Measurements from ENCODE around the gene PPFIA4.

DNA sequence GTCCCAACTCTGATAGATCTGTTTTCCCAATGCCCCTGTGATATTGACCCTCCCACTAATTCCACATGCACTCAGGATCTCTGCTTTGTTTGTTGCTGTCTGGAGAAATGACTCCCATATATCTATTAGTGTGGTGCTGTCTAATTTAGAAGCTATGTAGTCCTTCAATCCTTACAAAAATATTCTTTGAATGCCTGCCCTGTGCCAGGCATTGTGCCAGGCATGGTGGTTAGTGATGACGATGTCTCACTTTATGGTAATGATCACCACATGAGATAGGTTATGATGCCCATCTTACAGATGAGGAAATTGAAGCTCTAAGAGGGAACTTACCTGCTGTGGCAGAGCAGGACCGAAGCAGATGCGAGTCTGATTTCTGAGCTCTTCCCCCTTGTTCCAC is 46.6 kb downstream of the PPFIA4 start:
- TF ChIP-seq, protein P1, sequence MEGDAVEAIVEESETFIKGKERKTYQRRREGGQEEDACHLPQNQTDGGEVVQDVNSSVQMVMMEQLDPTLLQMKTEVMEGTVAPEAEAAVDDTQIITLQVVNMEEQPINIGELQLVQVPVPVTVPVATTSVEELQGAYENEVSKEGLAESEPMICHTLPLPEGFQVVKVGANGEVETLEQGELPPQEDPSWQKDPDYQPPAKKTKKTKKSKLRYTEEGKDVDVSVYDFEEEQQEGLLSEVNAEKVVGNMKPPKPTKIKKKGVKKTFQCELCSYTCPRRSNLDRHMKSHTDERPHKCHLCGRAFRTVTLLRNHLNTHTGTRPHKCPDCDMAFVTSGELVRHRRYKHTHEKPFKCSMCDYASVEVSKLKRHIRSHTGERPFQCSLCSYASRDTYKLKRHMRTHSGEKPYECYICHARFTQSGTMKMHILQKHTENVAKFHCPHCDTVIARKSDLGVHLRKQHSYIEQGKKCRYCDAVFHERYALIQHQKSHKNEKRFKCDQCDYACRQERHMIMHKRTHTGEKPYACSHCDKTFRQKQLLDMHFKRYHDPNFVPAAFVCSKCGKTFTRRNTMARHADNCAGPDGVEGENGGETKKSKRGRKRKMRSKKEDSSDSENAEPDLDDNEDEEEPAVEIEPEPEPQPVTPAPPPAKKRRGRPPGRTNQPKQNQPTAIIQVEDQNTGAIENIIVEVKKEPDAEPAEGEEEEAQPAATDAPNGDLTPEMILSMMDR (IDR thresholded peaks at IDR 0.05), result no peak
- no peak for TF ChIP-seq JUN (CRISPR knock-in tag; IDR thresholded peaks at IDR 0.05)
- no peak for TF ChIP-seq GRHL2 (CRISPR knock-in tag; IDR thresholded peaks at IDR 0.05; ENCODE audit: insufficient replicate concordance, severe bottlenecking)
- no peak for TF ChIP-seq HMGA2 (CRISPR knock-in tag; IDR thresholded peaks at IDR 0.05)
- TF ChIP-seq, protein P2, sequence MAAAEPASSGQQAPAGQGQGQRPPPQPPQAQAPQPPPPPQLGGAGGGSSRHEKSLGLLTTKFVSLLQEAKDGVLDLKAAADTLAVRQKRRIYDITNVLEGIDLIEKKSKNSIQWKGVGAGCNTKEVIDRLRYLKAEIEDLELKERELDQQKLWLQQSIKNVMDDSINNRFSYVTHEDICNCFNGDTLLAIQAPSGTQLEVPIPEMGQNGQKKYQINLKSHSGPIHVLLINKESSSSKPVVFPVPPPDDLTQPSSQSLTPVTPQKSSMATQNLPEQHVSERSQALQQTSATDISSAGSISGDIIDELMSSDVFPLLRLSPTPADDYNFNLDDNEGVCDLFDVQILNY (CRISPR knock-in tag; IDR thresholded peaks at IDR 0.05), result no peak
- TF ChIP-seq, protein P3, sequence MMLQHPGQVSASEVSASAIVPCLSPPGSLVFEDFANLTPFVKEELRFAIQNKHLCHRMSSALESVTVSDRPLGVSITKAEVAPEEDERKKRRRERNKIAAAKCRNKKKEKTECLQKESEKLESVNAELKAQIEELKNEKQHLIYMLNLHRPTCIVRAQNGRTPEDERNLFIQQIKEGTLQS (CRISPR knock-in tag; conservative IDR thresholded peaks at IDR 0.05), result no peak
- TF ChIP-seq, protein P4, sequence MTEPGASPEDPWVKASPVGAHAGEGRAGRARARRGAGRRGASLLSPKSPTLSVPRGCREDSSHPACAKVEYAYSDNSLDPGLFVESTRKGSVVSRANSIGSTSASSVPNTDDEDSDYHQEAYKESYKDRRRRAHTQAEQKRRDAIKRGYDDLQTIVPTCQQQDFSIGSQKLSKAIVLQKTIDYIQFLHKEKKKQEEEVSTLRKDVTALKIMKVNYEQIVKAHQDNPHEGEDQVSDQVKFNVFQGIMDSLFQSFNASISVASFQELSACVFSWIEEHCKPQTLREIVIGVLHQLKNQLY (CRISPR knock-in tag; IDR thresholded peaks at IDR 0.05), result no peak
- TF ChIP-seq KAT7 (CRISPR knock-in tag; IDR thresholded peaks at IDR 0.05; ENCODE audit: borderline replicate concordance), result no peak
